Right renal pelvis (tissue), 4 donors: ENCODE measurements around the gene AHI1. TPM values are rescaled to one million over a fixed set of nuclear protein-coding genes. Genes with fewer than 3 reads are reported as not detected.
"Not testable (repeated sequence)": the region's sequence is repeated elsewhere in the genome, so short reads cannot be mapped to it uniquely, and the experiment has no call there.

Experiments used
- DNase-seq, 4 donors: peaks; one replicate each; pipeline ENCODE4 v3.0.0-alpha.2; 2013; ENCODE audit warnings: low read depth in 4 of 4, low spot score in 3 of 4, missing footprints in 1 of 4
- polyA plus RNA-seq, 4 donors: library from polyadenylated mRNA; unstranded; fragments of 120-200 nt; gene quantifications; one replicate each; pipeline ENCODE4 v1.2.1, GENCODE V29; 2013; ENCODE audit not compliant: insufficient read length in 4 of 4

The AHI1 gene
- polyA plus RNA-seq, 4 donors = 47.5 to 70.1 (median 58.9) TPM

DNA sequence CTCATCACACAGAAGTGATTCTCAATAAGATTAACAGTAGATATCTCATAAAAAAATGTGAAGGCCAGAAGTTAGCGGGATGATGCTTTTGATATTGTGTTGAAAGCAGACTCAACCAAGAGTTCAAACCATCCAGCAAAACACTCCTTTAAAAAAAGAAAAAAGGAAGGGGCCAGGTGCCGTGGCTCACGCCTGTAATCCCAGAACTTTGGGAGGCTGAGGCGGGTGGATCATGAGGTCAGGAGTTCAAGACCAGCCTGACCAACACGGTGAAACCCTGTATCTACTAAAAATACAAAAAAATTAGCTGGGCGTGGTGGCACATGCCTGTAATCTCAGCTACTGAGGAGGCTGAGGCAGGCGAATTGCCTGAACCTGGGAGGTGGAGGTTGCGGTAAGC, 157.6 kb downstream of the AHI1 start:
- DNase-seq = not testable (repeated sequence)

DNA sequence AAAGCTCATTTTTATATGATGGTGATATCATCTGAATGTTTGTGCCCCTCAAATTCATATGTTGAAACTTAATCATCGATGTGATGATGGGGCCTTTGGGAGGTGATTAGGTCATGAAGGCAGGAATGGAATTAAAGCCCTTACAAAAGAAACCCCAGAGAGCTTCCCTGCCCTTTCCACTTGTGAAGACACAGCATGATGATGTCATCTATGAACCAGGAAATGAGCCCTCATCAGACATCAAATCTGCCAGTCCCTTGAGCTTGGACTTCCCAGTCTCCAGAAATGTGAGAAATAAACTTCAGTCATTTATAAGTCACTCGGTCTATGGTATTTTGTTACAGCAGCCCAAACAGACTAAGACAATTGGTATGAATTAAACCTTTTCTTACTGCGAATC, 163.4 kb downstream of the AHI1 start:
- no peak for DNase-seq

DNA sequence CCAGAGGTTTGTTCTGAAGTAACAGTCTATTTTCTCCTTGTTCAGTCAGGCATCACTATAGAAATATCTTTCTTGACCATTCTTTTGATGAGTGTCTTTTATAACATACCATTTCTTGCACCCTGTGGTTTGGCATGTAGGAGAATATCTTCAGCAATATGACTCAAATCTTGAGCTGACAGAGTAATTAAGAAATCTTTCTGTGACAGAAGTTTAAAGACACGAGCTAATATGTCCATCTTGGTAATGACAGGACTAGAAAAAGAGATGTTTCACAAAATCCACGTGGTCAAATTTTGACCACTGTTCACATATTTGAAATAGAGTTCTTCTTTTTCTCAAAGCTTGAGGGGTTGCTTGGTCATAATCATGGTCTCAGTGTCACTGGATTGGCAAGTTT, 166.5 kb downstream of the AHI1 start:
- DNase-seq = no peak

DNA sequence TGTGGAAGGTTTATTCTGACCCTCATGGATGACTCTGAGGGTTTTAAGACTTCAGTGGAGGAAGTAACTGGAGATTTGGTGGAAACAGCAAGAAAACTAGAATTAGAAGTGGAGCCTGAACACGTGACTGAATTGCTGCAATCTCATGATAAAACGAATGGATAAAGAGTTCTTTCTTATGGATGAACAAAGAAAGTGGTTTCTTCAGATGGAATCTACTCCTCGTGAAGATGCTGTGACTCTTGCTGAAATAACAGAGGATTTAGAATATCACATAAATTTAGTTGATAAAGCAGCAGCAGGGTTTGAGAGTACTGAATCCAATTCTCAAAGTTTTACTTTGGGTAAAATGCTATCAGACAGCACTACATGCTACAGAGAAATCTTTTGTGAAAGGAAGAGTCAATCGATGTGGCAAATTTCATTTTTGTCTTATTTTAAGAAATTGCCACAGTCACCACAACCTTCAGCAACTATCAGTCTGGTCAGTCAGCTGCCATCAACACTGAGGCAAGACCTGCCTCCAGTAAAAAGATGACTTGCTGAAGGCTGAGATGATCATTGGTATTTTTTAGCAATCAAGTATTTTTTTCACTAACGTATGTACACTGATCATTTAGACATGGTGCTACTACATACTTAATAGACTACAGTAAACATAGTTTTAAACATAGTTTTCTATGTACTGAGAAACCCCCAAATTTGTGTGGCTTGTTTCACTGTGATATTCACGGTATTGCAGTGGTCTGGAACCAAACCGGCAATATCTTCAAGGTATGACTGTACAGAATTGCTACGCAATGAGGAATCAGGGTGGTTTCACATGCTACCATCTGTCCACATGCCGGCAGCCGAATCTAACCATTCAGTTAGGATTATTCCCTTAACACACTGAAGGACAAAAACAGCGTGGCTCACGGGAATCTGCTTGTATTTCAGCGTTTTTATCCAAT, 167.4 kb downstream of the AHI1 start:
- DNase-seq = no peak

DNA sequence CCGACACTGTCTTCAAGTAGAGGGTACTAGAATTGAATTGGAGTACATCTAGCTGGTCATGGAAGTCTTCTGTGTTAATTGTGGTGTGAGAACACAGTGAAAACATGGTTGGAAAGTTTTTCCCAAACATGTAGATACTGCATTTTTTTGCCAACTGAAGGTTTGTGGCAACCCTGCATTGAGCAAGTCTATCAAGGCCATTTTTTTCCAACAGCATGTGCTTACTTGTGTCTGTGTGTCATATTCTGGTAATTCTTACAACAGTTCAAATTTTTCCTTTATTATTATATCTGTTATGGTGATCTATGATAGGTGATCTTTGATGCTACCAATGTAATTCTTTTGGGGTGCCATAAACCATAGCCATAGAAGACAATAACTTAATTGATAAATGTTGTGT, 169.4 kb downstream of the AHI1 start:
- DNase-seq = no peak

DNA sequence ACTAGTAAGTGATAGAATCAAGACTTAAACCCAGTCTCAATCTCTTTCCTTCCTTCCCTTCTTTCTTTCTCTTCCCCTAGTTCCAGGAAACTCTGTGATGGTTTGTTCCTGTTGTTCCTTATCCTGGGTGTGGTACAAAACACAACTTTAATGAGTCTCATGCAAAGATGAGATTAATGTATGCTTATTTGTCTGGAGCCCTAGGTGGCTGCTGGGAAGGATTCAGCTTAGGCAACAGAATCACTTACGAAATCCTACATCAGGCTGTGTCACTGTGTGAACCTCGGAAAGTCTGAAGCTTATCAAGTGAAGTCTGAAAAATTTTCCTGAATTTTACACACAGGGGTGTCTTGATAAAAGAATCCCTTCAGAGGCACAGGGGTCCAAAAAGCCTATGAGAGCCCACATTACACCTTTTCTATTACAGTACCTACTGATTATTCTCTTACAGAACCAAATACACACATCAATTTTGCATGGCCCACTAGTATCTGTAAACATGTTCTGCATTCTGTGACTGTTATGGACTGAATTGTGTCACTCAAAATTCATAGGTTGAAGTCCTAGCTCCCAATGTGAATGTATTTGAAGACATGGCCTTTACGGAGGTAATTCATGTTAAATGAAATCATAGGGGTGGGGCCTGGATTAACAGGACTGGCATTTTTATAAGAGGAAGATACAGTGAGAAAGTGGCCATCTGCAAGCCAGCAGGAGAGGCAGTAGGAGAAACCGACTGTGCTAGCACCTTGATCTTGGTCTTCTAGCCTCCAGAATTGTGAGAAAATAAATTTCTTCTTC, 171.7 kb downstream of the AHI1 start:
- no peak for DNase-seq

DNA sequence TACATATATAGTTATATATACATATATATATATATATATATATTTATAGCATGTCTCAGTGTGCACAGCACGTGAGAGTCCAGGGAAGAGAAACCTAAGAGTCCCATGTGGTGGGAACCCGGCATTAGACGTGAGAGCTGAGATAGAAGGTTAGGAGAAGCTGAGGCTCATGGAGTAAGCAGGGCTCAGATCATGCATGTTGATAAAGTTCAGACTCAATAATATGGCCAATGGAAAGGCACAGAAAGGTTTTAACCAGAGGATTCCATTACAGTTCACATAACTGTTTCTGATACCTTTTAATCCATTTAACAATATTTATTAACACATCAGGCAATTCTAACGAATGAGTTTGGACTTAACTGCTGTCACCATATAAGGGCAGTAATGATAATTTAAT, 173.0 kb downstream of the AHI1 start:
- DNase-seq = no peak

DNA sequence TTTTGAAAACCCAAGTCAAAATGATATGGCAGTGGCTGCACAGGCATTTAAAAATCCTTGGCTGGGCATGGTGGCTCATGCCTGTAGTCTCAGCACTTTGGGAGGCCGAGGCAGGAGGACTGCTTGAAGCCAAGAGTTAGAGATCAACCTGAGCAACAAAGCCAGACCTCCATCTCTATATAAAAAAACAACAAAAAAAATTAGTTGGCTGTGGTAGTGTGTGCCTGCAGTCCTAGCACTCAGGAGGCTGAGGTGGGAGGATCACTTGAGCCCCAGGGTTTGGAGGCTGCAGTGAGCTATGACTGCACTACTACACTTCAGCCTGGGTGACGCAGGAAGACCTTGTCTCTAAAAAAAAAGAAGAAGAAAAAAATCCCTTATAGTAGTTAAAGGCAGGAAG, 173.6 kb downstream of the AHI1 start:
- no peak for DNase-seq

DNA sequence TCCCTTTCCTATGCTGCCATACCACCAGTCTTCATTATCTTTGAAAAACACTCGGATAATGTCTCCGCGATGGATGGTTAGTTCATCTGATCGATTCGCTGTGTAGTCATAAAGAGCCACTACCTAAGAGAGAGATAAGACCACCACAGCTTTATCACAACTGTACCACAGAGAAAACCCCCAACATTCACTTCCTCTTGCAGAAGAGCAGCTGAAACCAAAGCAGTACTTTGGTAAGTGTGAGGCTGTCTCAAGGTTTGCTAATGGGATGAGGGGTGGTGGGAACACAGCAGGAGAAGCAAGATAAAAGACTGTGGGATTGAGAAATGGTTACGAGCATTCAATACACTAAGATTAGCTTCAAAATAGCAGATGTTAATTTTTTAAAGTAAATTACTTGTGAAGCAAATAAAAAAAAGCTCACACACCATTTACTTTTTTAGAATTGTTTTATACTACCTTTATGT, 174.3 kb downstream of the AHI1 start:
- no peak for DNase-seq

DNA sequence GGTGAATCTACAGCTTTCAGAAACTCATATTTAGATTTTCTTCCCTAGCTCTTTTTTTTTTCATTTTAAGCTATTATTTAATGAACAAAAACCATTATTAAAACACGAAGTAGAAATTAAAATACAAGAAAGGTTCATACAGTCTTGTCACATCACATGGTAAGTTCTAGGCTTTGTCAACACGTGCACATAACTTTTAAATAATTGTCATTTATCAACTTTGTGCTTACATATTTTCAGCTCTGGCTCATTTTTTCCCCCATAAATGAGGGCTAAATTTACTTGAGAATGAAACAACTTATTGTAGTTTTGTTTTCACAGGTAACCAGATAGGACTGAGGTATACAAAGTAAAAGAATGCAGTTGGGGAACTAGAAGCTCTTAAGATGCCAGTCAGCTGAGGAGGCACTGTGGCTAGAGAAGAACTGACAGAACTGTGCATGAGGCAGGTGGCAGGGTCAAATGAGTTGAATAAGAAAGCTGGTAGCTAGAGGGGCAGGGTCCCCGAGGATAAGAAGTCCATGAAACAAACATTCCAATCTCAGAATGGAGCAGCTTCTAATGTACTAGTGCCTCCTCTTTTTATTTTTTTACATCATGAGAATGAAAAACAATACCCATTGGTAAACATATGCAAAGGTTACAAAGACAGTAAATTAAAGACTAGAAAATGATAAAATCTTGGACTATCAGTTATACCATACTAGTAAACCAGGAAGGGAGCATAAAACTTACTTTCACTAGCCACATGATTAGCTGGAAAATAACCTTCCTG, 174.9 kb downstream of the AHI1 start:
- DNase-seq = no peak

DNA sequence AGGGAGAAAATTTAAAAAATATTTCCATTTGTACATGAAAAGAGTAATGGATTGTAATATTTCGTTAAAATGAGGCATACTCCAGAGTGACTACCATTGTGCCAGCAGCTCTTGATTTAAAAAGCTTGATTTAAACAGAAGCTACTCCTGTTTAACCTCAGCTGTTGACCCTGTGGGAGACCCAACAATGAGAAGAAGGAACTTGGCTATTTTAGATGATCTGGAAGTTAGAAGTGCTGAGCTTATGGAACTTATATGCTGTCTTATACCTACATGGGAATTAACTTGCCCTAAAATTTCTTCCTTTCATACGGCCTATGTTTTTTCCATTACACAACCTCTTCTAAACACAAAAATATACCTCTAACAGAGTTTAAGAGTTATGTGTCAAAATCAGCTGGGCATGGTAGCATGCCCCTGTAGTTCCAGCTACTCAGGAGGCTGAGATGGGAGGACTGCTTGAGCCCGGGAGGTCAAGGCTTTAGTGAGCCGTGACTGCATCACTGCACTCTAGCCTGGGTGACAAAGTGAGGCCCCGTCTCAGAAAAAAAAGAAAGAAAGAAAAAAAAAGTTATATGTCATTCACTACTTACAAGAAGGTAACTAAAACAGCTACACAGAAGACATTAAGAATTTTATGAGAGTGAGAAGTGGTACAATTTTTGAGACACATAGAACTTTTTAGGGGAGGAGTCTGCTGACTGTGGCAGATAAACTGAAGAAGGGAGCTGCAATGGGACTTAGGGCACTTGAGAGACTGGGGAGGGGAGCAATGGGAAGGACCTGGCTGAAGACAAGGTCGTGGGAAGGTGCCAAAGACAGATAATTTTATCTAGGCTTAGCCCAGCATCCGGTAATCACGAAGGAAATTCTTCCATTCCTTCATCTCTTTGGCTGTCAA, 176.6 kb downstream of the AHI1 start:
- no peak for DNase-seq

DNA sequence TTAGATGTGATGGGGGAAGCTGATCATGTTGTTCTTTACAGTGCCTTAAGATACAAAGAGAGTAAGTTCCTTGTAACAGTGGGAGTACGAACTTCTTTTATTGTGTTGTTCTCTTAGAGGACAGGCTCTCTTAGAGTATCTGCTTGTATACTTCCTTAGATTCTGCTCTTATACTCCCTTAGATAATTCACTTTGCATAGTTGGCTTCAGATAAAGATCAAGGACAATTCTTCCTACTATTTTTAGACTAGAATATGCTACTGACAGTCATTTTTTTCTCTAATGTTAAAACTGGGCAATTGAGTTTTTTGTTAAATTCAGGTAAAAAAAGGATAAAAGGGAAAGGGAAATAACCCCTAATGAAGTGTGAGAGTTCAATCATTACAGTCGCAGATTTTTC, 177.7 kb downstream of the AHI1 start:
- DNase-seq = no peak

DNA sequence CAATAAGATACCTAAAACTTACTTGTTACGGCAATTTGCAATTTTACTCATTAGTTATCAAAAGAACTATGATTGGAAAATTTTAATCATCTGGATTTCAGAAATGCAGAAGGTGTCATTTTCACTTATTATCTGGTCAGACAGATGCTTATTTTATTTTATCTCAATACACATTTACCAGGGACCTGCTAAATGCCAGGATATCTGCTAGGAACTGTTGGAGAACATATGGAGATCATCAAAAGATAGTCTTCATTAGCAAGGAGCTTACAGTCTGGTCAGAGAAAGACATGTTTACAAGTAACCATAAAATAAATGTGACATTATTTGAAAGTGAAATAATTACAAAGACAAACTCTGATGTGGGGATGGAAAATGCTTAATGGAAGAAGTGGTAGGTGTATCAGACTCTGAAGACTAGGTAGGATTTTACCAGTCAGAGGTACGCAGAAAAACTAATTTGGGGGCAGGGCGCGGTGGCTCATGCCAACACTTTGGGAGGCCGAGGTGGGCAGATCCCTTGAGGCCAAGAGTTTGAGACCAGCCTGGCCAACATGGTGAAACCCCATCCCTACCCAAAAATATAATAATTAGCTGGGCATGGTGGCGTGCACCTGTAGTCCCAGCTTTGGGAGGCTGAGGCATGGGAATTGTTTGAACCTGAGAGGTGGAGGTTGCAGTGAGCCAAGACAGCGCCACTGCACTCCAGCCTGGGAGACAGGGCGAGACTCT, 178.6 kb downstream of the AHI1 start:
- no peak for DNase-seq

DNA sequence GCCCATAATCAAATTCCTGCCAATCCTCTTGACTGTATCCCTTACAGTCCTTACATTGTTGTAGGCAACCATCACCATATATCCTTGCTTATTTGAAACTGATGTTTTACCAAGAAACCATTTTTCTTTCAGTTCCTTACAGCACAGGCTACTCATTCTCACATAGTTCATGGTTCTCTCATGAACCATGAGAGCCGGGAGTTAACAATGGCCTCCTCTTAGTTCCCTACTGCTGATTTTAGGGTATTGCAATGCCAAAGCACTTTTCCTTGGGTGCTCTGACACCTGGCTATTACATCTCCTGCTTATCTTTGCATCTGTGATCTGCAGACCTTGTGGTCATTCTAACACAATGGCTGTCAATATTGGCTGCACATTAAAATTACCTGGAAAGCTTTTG, 183.0 kb downstream of the AHI1 start:
- no peak for DNase-seq

DNA sequence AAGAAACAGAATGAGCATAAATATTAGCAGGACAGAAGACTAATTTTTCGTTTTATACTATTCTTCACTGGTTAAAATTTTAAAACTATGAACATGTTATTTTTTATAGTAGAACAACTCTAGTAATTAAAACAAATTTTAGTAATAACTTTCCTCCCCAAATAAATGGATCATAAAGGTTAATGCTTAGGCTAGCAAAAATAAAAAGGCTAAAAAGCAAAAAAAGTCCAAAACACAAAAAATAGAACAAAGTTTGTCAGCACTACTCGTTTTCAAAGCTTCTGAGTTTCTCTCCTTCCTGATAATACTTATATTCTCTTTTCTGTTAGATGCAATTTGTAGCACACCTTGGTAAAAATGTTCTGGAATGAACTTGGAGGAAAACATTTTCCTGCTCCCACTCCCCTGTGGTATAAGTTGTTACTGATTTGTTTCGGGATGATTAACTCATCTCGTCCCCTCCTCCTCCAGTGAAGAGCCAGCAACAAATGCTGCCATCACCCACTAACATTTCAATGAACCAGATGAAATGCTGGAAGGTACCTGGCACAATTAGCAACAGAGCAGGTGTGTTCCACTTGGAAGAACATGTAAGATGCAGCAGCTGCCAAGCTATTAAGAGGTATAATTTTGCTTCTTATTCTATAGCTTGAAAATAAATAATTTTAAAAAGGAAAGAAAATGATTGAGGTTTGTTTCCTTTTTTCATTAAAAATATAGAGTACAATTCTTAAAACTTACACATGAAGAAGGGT, 185.9 kb downstream of the AHI1 start:
- no peak for DNase-seq

DNA sequence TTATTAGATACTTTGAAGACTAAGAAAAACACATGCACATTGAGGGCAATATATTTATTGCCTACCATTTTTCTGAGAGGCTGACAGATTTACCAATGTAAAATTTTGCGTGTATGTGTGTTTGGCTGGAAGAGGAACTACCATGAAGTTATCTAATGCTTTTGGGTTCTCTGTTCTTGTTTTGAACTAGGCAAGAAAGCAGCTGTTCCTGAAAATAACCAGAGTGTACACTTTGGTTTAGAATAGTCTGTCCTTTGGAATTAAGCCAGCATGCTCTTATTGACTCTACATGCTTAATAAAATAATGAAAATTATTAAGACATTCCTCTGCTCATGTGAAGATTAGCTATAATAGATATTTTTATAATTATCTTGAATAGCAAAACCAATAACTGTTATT, 187.2 kb downstream of the AHI1 start:
- no peak for DNase-seq

DNA sequence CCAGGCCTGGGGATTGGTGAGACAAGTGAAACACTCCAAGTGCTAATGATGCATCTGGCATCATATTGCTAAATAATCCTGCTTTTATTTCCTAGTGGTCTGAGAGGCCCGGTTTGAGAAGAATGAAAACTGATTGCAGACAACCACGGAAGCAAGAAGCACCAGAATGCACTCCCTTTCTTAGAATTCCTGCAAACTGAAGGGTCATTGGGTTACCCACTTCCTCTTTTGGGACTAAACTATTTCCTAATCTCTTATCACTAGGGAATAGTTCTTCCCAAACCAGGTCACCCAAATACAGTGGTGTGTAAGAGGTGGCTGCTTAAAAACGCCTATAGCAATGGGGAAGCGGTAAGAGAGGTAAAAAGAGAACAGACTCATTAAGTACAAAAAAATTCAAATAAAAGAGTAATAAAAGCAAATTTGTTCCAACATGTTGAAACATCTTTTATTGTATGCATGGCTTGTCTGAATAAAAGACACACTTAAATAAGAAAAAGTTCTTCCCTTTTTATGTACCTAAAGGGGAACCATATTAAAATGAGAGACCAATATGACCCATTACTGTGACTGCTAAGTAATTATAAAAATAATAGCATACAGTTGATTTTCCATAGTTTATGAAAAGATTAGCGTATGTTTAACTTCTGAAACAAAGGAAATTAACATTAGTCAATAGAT, 190.7 kb downstream of the AHI1 start:
- DNase-seq = no peak

DNA sequence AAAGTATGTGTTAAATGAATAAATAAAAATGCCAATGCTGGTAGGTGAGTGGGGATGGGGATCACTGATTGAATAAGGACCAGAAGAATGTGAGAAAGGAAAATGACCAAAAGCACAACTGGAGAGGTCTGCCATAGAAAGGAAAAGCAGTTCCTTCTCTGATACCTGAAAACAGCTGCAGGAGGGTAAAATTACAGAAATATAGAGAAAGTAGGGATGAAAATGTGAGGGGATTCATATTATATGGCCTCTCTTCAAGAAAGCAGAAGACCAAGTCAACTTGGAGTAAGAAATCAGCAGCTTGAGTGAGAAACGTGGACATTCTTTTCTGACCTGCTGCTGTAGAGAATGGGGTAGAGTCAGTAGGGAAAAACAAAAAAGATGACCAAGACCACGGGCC, 191.4 kb downstream of the AHI1 start:
- DNase-seq = no peak
